Subcutaneous preadipocyte (primary cell): ENCODE measurements around the gene VMA21. TPM values are rescaled to one million over a fixed set of nuclear protein-coding genes. Genes with fewer than 3 reads are reported as not detected.

Source experiments
- total RNA-seq: library from RNA; depleted of rRNA; stranded (reverse); fragments of >200 nt; gene quantifications from 2 replicates; pipeline ENCODE4 v1.2.3, GENCODE V29; 2012

Gene VMA21
- total RNA-seq: 63.2 and 85.4 TPM in 2 replicates

GRCh38 chrX:151396825-151397740 is at the start of gene VMA21:
Gene VMA21, plus strand, starts transcription at chrX:151397206. Its CDS starts 103 bp downstream, at chrX:151397309.

Other genes with a start within 250 kb of the VMA21 start
- not detected in 2 replicates for gene GPR50, start 220.6 kb upstream of the VMA21 start, total RNA-seq
- gene PASD1, start 166.5 kb downstream of the VMA21 start, total RNA-seq: not detected in 2 replicates